Middle frontal gyrus (tissue), 1 donor: ENCODE measurements around the gene UBE2Z.

Experiments
- DNase-seq: peaks from one replicate; pipeline ENCODE4 v3.0.0-alpha.2; 2015; ENCODE audit warnings: low spot score; ENCODE audit errors: extremely low spot score

The UBE2Z gene

GRCh38 chr17:48954300-48954755, 46.1 kb downstream of the UBE2Z start:
- no peak for DNase-seq

GRCh38 chr17:48960834-48961515, 52.8 kb downstream of the UBE2Z start:
- no peak for DNase-seq

- no peak for DNase-seq
Observed at GRCh38 chr17:48961516-48962233, 53.5 kb downstream of the UBE2Z start.

GRCh38 chr17:48970224-48970623, 62.0 kb downstream of the UBE2Z start:
- DNase-seq: no peak

- DNase-seq: no peak
Observed at GRCh38 chr17:48970865-48971687, 62.9 kb downstream of the UBE2Z start.

- no peak for DNase-seq
Observed at GRCh38 chr17:48972749-48973097, 64.5 kb downstream of the UBE2Z start.

- DNase-seq: no peak
Observed at GRCh38 chr17:48973806-48974205, 65.6 kb downstream of the UBE2Z start.
